RWPE1 (cell line): Measurements from ENCODE around the gene DUS1L.
A peak's percentile ranks its signal among the peaks of the same experiment; 100 is the strongest.

Experiments used
- CTCF ChIA-PET: fragments of 350-600 bp; sonication (Branson Sonifier 250); formaldehyde crosslinking; extraction: SDS; loops from one replicate; lab custom pipeline; 2021; lab: Yijun Ruan, JAX
- POLR2A ChIA-PET: fragments of 400-600 bp; formaldehyde crosslinking; extraction: SDS; loops from one replicate; lab custom pipeline; 2020; ENCODE audit warnings: antibody characterized with exemption; ENCODE audit not compliant: low non-redundant PET; lab: Yijun Ruan, JAX
- DNase-seq: peaks from one replicate; pipeline ENCODE4 v3.0.0; 2012; ENCODE audit warnings: low spot score
- H3K27ac ChIP-seq: fragments of 450-650 bp; 2 replicates; pipeline ENCODE4 v1.5.1; 2017
- TF ChIP-seq, protein P1 (sequence below): fragments of 450-650 bp; conservative IDR thresholded peaks from 2 replicates; pipeline ENCODE4 v1.5.1; 2017; ENCODE audit warnings: low read depth, mild to moderate bottlenecking

Gene DUS1L

DNA sequence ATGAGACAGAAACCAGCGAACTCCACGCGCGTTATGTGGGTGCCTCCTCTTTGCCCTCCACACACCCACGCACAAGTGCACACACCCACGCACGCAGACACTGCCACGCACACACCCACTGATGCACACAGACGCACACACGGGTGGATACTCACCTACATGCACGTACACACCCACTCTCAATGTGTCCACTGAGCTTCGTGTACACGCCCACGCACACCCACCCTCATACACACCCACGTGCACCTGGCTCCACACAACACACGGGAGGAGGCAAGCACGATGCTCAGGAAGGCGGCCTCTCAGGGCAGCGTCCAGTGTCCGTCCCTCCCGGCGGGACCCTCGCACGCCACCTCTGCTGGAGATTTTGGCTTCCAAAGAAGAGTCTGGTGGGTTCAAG lies 18.2 kb downstream of the DUS1L start:
- ChIA-PET POLR2A (no interaction called here), CTCF (no interaction called here)
- DNase-seq: no peak
- H3K27ac ChIP-seq: peak overlapping the region; percentile 79
- TF ChIP-seq, protein P1, sequence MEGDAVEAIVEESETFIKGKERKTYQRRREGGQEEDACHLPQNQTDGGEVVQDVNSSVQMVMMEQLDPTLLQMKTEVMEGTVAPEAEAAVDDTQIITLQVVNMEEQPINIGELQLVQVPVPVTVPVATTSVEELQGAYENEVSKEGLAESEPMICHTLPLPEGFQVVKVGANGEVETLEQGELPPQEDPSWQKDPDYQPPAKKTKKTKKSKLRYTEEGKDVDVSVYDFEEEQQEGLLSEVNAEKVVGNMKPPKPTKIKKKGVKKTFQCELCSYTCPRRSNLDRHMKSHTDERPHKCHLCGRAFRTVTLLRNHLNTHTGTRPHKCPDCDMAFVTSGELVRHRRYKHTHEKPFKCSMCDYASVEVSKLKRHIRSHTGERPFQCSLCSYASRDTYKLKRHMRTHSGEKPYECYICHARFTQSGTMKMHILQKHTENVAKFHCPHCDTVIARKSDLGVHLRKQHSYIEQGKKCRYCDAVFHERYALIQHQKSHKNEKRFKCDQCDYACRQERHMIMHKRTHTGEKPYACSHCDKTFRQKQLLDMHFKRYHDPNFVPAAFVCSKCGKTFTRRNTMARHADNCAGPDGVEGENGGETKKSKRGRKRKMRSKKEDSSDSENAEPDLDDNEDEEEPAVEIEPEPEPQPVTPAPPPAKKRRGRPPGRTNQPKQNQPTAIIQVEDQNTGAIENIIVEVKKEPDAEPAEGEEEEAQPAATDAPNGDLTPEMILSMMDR: no peak

DNA sequence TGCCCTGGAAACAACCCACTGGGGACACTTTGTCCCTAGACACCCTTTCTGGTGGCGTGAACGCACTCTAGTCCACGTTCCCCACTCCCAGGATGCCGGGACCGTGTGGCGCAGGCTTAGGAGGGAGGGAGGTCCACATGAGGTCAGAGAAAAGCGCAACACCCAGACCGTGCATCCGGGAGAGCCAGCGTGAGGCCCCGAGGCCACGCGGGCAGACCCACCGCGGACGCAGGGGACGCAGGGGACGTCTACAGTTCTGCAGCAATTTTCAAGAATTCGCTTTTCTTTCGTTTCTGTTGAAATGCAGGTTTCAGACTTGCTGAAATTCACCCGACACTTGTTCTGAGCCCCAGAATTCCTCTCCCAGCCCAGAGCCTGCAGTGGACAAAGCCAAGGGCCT lies 18.7 kb downstream of the DUS1L start:
- POLR2A ChIA-PET: no interaction called here
- peak overlapping the region; percentile 79 for H3K27ac ChIP-seq
- CTCF ChIA-PET: no interaction called here
- TF ChIP-seq, protein P1: no peak
- no peak for DNase-seq

DNA sequence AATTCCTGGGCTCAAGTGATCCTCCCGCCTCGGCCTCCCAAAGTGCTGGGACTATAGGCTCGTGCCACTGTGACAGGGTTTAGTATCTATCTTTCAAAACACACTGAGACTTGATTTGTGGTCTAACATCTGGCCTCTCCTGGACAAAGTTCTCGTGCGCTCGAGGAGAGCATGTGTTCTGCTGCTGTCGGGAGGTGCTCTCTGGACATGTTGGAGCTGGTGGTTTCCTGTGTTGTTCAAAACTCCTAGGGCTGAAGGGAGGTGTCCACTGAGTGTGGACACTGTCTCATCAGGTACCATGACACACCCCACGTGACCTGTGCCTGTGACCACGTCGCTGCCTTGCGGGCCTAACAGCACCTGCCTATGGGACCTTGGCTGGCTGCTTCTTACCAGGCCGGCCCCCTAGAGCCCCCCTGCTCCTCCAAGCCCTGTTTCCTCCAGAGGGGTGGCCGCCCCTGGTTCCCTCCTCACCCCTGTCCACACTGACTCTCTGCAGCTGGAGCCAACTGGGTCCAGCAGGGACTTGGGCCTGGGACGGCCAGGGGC lies 19.6 kb downstream of the DUS1L start:
- TF ChIP-seq, protein P1: no peak
- ChIA-PET POLR2A (no interaction called here), CTCF (interaction anchor here (0.7 kb wide), 1 partner anchor 287 kb away, joined by 3 read pairs; no protein-coding TSS in a partner anchor)
- H3K27ac ChIP-seq: peak overlapping the region; percentile 79
- DNase-seq: no peak

DNA sequence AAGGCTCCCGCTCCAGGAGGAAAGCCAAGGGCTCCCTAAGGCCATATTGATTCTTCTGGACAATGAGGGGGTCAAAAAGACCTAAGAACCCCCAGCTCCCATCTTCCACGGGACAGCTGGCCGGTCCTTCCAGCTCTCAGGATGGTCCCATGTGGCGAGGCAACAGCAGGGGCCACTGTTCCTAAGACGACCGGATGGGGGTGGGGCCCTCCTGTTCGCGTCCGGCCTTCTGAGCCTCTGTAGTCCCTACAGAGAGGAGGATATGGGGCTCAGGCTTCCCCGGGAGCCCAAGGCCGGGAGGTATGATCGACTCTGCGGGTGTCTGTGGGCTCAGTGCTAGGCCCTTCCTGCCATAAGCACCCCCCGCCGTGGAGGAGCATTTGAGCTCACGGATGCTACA lies 22.1 kb downstream of the DUS1L start:
- ChIA-PET POLR2A (interaction anchor here (1.0 kb wide), 1 partner anchor 22 kb away, joined by 3 read pairs; no protein-coding TSS in a partner anchor), CTCF (interaction anchor here (1.0 kb wide), 1 partner anchor 13 kb away, joined by 3 read pairs; no protein-coding TSS in a partner anchor)
- H3K27ac ChIP-seq: peak overlapping the region; percentile 1; the same call in 1 of the 2 replicates
- TF ChIP-seq, protein P1: no peak
- DNase-seq: no peak

DNA sequence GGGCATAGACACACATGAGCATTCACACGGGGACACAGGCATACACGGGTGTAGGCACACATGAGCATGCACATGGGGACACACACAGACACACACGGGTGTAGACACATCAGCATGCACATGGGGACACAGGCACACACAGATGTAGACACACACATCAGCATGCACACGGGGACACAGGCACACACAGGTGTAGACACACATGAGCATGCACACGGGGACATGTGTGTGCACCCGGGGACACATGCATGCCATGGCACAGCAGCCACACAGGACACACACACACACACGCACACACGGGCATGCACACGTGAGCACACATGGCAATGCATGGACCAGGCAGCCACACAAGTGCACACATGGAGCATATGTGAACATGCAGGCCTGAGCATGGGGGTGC lies 23.0 kb downstream of the DUS1L start:
- peak overlapping the region; percentile 1; the same call in 1 of the 2 replicates for H3K27ac ChIP-seq
- TF ChIP-seq, protein P1: no peak
- DNase-seq: no peak
- ChIA-PET CTCF (interaction anchor here (0.6 to 1.0 kb wide), 3 partner anchors 12 to 27 kb away, joined by 3 to 5 read pairs (median 4); no protein-coding TSS in a partner anchor), POLR2A (no interaction called here)

DNA sequence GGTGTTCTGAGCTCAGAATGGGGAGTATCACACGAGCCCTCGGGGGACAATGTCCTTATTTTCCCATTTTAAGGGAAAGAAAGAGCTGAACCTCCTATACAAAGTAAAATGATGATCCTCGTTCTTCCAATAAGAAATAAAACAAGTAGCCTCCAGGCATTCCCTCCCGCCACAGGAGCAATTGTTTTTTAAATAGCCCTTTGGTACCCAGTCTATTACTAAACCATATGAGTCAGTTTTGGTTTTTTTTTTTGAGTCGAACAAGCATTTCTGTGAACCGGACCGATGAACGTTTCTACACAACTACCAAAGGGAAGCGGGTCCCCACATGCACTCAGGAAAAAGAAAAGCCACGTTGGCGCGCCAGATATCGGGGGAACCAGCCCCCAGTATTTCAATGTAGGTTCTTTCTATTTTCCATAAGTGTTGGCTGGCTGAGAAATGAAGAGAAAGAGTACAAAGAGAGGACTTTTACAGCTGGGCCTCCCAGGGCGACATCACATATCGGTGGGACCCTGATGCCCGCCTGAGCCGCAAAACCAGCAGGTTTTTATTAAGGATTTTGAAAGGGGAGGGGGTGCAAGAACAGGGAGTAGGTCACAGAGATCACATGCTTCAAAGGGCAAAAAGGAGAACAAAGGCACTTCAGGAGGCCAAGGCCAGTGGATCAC lies 24.3 kb downstream of the DUS1L start:
- ChIA-PET CTCF (interaction anchor here (0.6 to 1.8 kb wide), 2 partner anchors 11 to 811 kb away, joined by 3 to 6 read pairs; no protein-coding TSS in a partner anchor), POLR2A (no interaction called here)
- no peak for DNase-seq
- H3K27ac ChIP-seq: peak overlapping the region; percentile 33
- TF ChIP-seq, protein P1: no peak
